ENCODE results near the gene BCL2L15. TPM values are rescaled to one million over a fixed set of nuclear protein-coding genes. Genes with fewer than 3 reads are reported as not detected.

Gene BCL2L15
- total RNA-seq, 1 experiment from 2014 or later, result 0.17 TPM

DNA sequence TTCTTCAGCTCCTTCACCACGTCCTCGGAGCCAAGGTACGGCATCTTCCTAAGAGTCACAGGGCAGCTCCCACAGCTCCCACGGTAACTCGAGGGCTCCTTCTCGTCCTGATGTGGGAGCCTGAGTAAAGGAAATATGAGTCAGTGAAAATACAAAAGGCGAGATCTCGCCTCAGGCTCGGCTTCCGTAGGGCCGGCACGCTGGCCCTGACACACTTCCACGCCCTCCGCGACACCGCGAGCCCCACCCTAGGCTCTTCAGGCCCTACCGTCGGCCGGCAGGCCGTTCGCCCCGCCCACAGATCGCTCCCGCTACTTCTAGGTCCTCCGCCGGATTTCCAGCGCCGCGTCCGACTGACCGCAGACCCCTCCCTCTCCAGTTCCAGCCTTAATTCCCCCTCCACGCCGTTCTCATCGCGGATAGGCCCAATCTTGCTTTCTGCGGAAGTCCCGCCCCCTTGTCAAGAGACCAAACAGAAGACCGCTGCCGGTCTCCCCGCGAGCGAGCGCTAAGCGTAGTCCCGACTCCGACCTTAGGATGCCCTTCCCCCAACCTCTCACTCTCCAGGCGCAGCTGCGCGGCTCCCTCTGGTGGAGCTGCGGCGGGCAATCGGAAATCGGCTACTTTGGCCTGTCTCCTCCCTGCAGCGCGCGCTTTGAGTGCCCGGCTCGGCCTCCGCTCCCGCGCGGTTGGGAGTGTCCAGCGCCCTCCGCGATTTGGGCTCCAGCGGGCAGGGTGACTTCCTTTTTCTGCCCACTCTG, 17.5 kb upstream of the BCL2L15 start, which contains the start of the genes AP4B1 and DCLRE1B:
AP4B1 (minus strand) TSS at position 126 of the 761 bp plus-strand sequence; CDS start at position 44, 82 bp downstream.
DCLRE1B (plus strand) TSS at position 653 of the 761 bp plus-strand sequence. CDS start 261 bp downstream, outside the sequence.
- H3K4me3 Mint-ChIP-seq, result peak within 1 kb of the TSS; percentile 95
- peaks cover 7% of the 10 kb centered on the region for H3K4me1 Mint-ChIP-seq
- CTCF ChIA-PET, result interaction anchor here (0.6 to 2.5 kb wide), 9 partner anchors 26 to 568 kb away, joined by 3 to 19 read pairs (median 4); partner anchors contain the start of genes HIPK1 and RSBN1
- DNase-seq (ENCODE audit: low spot score) (peak; percentile 98), ATAC-seq (peak; percentile 97)
- no peaks in the 10 kb centered on the region for H3K27me3 Mint-ChIP-seq (ENCODE audit: low read depth)
- H3K27ac Mint-ChIP-seq, result peak within 1 kb of the TSS; percentile 94
- peaks cover 10% of the 10 kb centered on the region for H3K36me3 Mint-ChIP-seq
- POLR2A ChIA-PET, result interaction anchor here (0.6 to 2.5 kb wide), 4 partner anchors 11 to 149 kb away, joined by 3 to 23 read pairs (median 4); partner anchors contain the start of gene HIPK1
- H3K9me3 Mint-ChIP-seq, result no peaks in the 10 kb centered on the region
- TF ChIP-seq GABPB1 (CRISPR knock-in tag; IDR thresholded peaks at IDR 0.05) (peak; percentile 58), RELA (CRISPR knock-in tag; IDR thresholded peaks at IDR 0.05; ENCODE audit: borderline replicate concordance) (no peak), NFYB (CRISPR knock-in tag; conservative IDR thresholded peaks at IDR 0.05; ENCODE audit: low read depth) (peak; percentile 43), FOXJ3 (CRISPR knock-in tag; IDR thresholded peaks at IDR 0.05; ENCODE audit: borderline replicate concordance) (no peak), NR1H2 (CRISPR knock-in tag; IDR thresholded peaks at IDR 0.05) (no peak), JAZF1 (CRISPR knock-in tag; IDR thresholded peaks at IDR 0.05) (no peak), FOXP1 (CRISPR knock-in tag; IDR thresholded peaks at IDR 0.05; ENCODE audit: borderline replicate concordance) (peak; percentile 71; the same call in 1 of the 2 replicates), CBFB (CRISPR knock-in tag; IDR thresholded peaks at IDR 0.05; ENCODE audit: low read depth) (no peak), ZNF317 (CRISPR knock-in tag; IDR thresholded peaks at IDR 0.05; ENCODE audit: borderline replicate concordance, low read depth) (0 out of 2 replicates have a peak, but pooled peaks have one; percentile 32), ZNF219 (CRISPR knock-in tag; IDR thresholded peaks at IDR 0.05; ENCODE audit: borderline replicate concordance) (no peak), TEAD1 (CRISPR knock-in tag; IDR thresholded peaks at IDR 0.05) (peak; percentile 67; the same call in 1 of the 2 replicates), KAT7 (CRISPR knock-in tag; IDR thresholded peaks at IDR 0.05; ENCODE audit: borderline replicate concordance) (peak; percentile 76; the same call in 1 of the 2 replicates)
- TF ChIP-seq, protein P1, sequence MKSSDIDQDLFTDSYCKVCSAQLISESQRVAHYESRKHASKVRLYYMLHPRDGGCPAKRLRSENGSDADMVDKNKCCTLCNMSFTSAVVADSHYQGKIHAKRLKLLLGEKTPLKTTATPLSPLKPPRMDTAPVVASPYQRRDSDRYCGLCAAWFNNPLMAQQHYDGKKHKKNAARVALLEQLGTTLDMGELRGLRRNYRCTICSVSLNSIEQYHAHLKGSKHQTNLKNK (CRISPR knock-in tag; IDR thresholded peaks at IDR 0.05), result no peak
- TF ChIP-seq, protein P2, sequence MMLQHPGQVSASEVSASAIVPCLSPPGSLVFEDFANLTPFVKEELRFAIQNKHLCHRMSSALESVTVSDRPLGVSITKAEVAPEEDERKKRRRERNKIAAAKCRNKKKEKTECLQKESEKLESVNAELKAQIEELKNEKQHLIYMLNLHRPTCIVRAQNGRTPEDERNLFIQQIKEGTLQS (CRISPR knock-in tag; conservative IDR thresholded peaks at IDR 0.05), result no peak
- TF ChIP-seq, protein P3, sequence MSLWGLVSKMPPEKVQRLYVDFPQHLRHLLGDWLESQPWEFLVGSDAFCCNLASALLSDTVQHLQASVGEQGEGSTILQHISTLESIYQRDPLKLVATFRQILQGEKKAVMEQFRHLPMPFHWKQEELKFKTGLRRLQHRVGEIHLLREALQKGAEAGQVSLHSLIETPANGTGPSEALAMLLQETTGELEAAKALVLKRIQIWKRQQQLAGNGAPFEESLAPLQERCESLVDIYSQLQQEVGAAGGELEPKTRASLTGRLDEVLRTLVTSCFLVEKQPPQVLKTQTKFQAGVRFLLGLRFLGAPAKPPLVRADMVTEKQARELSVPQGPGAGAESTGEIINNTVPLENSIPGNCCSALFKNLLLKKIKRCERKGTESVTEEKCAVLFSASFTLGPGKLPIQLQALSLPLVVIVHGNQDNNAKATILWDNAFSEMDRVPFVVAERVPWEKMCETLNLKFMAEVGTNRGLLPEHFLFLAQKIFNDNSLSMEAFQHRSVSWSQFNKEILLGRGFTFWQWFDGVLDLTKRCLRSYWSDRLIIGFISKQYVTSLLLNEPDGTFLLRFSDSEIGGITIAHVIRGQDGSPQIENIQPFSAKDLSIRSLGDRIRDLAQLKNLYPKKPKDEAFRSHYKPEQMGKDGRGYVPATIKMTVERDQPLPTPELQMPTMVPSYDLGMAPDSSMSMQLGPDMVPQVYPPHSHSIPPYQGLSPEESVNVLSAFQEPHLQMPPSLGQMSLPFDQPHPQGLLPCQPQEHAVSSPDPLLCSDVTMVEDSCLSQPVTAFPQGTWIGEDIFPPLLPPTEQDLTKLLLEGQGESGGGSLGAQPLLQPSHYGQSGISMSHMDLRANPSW (CRISPR knock-in tag; conservative IDR thresholded peaks at IDR 0.05; ENCODE audit: low read depth), result no peak
- TF ChIP-seq, protein P4, sequence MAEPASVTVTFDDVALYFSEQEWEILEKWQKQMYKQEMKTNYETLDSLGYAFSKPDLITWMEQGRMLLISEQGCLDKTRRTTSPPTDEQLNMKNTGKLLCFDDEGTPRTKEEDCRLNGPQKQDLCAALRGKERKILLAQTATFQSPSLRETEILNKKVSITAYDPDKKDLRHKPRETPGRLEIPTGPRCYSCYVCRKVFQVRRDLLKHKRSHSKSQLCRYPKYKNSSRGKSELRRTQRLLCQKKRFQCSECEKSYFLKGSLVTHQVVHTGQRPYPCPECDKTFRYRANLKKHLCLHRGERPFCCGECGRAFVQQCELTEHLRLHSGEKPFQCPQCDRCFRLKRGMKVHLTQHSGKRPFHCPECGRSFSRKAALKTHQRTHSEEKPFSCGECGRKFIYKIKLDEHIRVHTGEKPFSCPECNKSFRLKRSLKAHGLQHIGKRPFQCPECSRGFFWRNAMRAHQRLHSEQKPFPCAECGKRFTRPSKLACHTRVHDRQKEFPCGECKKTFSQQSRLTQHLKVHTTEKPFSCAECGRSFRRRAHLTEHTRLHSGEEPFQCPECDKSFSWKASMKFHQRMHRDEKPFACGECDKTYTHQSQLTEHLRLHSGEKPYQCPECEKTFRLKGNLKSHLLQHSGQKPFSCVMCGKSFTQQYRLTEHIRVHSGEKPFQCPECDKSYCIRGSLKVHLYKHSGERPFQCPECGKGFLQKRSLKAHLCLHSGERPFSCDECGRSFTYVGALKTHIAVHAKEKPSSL (CRISPR knock-in tag; conservative IDR thresholded peaks at IDR 0.05), result no peak
- TF ChIP-seq, protein P5, sequence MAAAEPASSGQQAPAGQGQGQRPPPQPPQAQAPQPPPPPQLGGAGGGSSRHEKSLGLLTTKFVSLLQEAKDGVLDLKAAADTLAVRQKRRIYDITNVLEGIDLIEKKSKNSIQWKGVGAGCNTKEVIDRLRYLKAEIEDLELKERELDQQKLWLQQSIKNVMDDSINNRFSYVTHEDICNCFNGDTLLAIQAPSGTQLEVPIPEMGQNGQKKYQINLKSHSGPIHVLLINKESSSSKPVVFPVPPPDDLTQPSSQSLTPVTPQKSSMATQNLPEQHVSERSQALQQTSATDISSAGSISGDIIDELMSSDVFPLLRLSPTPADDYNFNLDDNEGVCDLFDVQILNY (CRISPR knock-in tag; IDR thresholded peaks at IDR 0.05), result peak; percentile 92
- TF ChIP-seq, protein P6, sequence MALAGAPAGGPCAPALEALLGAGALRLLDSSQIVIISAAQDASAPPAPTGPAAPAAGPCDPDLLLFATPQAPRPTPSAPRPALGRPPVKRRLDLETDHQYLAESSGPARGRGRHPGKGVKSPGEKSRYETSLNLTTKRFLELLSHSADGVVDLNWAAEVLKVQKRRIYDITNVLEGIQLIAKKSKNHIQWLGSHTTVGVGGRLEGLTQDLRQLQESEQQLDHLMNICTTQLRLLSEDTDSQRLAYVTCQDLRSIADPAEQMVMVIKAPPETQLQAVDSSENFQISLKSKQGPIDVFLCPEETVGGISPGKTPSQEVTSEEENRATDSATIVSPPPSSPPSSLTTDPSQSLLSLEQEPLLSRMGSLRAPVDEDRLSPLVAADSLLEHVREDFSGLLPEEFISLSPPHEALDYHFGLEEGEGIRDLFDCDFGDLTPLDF (CRISPR knock-in tag; IDR thresholded peaks at IDR 0.05), result no peak
- TF ChIP-seq, protein P7, sequence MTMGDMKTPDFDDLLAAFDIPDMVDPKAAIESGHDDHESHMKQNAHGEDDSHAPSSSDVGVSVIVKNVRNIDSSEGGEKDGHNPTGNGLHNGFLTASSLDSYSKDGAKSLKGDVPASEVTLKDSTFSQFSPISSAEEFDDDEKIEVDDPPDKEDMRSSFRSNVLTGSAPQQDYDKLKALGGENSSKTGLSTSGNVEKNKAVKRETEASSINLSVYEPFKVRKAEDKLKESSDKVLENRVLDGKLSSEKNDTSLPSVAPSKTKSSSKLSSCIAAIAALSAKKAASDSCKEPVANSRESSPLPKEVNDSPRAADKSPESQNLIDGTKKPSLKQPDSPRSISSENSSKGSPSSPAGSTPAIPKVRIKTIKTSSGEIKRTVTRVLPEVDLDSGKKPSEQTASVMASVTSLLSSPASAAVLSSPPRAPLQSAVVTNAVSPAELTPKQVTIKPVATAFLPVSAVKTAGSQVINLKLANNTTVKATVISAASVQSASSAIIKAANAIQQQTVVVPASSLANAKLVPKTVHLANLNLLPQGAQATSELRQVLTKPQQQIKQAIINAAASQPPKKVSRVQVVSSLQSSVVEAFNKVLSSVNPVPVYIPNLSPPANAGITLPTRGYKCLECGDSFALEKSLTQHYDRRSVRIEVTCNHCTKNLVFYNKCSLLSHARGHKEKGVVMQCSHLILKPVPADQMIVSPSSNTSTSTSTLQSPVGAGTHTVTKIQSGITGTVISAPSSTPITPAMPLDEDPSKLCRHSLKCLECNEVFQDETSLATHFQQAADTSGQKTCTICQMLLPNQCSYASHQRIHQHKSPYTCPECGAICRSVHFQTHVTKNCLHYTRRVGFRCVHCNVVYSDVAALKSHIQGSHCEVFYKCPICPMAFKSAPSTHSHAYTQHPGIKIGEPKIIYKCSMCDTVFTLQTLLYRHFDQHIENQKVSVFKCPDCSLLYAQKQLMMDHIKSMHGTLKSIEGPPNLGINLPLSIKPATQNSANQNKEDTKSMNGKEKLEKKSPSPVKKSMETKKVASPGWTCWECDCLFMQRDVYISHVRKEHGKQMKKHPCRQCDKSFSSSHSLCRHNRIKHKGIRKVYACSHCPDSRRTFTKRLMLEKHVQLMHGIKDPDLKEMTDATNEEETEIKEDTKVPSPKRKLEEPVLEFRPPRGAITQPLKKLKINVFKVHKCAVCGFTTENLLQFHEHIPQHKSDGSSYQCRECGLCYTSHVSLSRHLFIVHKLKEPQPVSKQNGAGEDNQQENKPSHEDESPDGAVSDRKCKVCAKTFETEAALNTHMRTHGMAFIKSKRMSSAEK (CRISPR knock-in tag; IDR thresholded peaks at IDR 0.05; ENCODE audit: borderline replicate concordance), result no peak

Data from WTC11 (cell line).